ENCODE measurements around the gene PLAAT2.

Gene PLAAT2

DNA sequence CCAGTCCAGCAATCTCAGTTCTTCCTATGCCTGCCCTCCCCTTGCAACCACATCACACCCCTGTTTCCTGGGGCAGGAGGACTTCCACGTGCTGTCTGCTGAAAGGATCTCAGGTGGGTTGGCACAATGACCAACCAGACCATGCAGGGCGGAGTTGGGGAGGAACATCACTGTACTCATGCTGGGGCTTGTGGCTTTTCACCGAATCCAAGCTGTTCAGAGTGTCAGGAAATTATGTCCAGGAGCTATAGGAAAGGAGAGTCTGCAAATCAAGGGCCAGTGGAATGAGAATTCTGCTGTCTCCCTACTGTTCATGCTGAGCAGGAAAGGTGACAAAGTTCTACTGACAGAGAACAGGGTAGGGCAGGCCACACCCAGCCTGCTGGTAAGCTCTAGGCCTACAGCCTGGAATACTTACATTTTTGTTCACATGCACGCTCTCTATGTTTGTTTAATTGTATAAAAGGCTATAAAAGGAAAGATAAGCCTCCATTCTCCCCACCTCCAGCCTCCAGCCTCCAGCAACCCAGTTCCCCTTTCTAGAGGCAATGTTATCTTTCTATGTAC lies 1.7 kb upstream of the PLAAT2 start:
- H3K4me3 ChIP-seq (ENCODE audit: low read depth, low read length) = no peak overlapping the region
- CTCF ChIA-PET = interaction anchor here (1.5 kb wide), 1 partner anchor 9 kb away, joined by 3 read pairs; no protein-coding TSS in a partner anchor
- TF ChIP-seq, protein P1, sequence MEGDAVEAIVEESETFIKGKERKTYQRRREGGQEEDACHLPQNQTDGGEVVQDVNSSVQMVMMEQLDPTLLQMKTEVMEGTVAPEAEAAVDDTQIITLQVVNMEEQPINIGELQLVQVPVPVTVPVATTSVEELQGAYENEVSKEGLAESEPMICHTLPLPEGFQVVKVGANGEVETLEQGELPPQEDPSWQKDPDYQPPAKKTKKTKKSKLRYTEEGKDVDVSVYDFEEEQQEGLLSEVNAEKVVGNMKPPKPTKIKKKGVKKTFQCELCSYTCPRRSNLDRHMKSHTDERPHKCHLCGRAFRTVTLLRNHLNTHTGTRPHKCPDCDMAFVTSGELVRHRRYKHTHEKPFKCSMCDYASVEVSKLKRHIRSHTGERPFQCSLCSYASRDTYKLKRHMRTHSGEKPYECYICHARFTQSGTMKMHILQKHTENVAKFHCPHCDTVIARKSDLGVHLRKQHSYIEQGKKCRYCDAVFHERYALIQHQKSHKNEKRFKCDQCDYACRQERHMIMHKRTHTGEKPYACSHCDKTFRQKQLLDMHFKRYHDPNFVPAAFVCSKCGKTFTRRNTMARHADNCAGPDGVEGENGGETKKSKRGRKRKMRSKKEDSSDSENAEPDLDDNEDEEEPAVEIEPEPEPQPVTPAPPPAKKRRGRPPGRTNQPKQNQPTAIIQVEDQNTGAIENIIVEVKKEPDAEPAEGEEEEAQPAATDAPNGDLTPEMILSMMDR (IDR thresholded peaks at IDR 0.05; ENCODE audit: insufficient read depth, low read length, missing control alignments) = no peak
- DNase-seq (ENCODE audit: low read depth, low spot score) = no peak
- POLR2A ChIA-PET = no interaction called here

DNA sequence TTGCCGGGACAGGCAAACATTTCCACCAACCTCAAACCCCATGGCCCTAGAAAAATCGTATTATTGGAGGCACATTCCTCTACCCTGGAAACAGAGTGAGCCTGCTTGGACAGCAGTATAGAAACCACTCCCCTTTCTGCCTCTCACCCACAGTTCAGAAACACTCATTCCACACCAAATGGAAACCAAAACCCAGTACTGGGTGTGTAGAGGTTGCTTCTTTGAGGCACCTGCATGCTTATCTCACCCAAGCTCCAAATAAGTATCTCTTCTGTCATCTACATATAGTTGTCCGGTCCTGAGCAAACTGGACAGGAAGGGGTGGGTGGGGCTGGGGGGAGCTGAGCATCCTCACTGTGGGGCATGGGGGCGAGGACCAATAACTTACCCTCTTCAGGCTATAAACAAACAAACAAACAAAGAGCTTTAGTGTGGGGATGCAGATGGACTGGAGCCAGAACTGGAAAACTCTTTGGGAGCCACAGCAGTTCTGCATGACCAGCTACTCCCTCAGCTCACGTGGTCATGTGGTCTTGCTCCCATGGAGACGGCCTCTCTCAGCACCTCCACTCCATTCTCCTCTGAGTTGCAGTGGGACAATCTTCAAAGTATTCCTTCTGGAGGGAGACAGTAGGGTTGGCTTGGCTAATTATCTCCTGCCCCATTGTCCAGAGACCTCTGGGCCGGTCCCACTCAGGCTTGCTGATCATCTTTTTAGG lies 1.0 kb upstream of the PLAAT2 start:
- no peak for DNase-seq (ENCODE audit: low read depth, low spot score)
- TF ChIP-seq, protein P1 (IDR thresholded peaks at IDR 0.05; ENCODE audit: insufficient read depth, low read length, missing control alignments) = no peak
- CTCF ChIA-PET = interaction anchor here (1.5 kb wide), 1 partner anchor 9 kb away, joined by 3 read pairs; no protein-coding TSS in a partner anchor
- POLR2A ChIA-PET = no interaction called here
- H3K4me3 ChIP-seq (ENCODE audit: low read depth, low read length) = no peak overlapping the region

DNA sequence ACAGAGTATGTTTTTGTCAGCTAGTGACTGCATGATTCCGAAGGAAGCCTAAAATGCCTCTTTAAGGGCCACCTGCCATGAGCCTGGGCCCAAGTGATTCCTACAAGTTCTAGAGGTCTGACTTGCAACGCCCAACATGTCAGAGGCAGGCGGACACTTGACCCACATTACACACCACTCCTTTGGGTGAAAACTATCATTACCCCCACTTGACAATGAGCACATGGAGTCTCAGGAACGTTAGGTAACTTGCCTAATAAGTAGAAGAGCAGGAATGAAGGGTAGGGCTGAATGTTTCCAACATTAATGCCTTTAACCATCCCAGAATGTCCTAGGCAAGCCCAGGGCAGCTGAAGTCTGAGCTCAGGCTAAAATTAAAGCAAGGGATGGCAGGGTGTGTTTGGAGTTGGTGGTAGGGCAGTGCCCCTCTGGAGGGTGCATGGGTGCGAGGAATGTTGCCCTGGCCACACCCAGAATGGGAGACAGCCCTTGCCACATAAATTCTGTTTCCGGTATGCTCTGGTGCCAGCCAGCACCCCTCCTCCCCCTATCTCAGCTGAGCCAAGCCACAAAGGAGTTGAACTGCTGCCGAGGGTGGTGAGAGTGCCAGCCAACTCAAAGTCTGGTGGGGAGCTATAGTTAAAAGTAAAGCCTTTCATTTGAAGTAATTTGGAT lies 2.5 kb downstream of the PLAAT2 start:
- POLR2A ChIA-PET = no interaction called here

DNA sequence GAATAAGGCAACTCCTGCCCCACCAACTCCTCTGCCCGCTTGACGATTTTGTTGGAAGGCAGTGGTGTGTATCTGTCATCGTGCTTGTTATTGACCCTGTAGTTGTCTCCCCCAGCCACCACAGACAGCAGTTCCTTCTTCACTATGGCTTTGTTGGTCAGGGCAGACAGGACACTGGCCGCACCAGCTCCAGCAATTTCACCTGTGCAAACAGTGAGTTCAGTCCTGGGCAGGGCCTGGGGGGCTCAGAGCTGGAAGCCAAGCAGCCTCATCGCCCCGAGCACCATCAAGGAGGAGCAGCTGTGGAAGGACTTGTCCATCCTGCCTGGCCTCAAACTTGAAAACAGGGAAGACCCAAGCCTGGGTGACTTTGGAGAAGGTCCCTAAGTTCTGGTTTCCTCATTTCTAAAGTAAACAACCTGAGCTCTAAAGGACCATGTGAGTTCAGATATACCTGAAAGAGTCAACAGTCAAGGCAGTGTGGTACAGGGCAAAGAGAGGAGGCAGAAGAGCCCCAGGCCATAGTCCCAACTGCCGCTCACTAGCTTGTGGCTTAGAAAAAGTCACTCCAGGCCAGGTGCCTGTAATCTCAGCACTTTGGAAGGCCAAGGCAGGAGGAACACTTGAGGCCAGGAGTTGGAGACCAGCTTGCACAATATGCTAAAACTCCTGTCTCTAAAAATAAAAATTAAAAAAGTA lies 4.6 kb downstream of the PLAAT2 start:
- H3K4me3 ChIP-seq (ENCODE audit: low read depth, low read length) = no peak overlapping the region
- no peak for DNase-seq (ENCODE audit: low read depth, low spot score)
- TF ChIP-seq, protein P1 (IDR thresholded peaks at IDR 0.05; ENCODE audit: insufficient read depth, low read length, missing control alignments) = no peak
- CTCF ChIA-PET = no interaction called here
- POLR2A ChIA-PET = interaction anchor here (1.0 kb wide), 1 partner anchor 18 kb away, joined by 3 read pairs; no protein-coding TSS in a partner anchor

More for the DNA sequence above, 2.5 kb downstream of the PLAAT2 start:
- no peak overlapping the region for H3K4me3 ChIP-seq (ENCODE audit: low read depth, low read length)
- TF ChIP-seq, protein P1 (IDR thresholded peaks at IDR 0.05; ENCODE audit: insufficient read depth, low read length, missing control alignments) = no peak
- CTCF ChIA-PET = no interaction called here
- no peak for DNase-seq (ENCODE audit: low read depth, low spot score)

DNA sequence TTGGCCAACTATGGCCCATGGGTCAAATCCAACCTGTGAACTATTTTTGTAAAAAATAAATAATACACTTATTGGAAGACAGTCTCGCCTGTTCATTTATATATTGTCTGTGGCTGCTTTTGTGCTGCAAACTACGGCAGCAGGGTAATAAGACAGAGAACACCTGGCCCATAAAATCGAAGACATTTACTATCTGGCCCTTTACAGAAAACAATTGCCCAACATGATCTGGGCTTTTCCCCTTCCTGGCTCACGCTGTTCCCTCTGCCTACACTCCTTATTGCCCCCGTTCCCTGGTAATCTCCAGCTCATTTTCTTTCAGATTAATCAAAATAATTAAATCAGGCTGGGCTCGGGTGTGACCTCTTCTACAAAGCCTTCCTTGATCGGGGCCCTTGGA lies 5.6 kb downstream of the PLAAT2 start:
- CTCF ChIA-PET = no interaction called here
- DNase-seq (ENCODE audit: low read depth, low spot score) = no peak
- H3K4me3 ChIP-seq (ENCODE audit: low read depth, low read length) = no peak overlapping the region
- POLR2A ChIA-PET = no interaction called here
- TF ChIP-seq, protein P1 (IDR thresholded peaks at IDR 0.05; ENCODE audit: insufficient read depth, low read length, missing control alignments) = no peak

Data from AG04449 (cell line).